Measurements from ENCODE around the gene ANKRD45.

DNA sequence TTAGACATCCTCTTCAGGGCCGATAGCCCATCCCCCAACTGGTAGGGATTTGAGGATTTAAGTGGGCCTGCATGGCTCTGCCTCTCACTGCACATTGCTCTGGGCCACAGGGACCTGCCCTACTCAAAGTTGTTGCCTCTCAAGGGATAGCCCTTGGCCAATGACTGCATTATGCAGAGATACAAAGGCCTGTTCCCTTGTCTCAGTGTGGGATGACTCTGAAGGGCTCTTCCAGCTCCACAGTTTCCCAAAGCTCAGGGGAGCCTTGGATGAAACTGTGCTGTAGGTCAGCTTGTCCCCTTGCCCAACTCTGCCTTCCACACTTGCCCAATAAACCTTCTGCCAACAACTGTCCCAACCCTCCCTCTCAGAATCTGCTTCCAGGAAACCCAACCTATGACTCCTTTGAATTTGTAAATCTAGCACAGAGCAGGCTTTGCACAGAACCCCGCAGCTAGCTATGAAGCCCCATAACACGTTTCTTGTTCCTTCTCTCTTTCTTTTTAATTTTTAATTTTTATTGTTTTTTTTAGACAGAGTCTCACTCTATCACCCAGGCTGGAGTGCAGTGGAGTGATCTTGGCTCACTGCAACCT lies 109.3 kb downstream of the ANKRD45 start:
- TF ChIP-seq, protein P1, sequence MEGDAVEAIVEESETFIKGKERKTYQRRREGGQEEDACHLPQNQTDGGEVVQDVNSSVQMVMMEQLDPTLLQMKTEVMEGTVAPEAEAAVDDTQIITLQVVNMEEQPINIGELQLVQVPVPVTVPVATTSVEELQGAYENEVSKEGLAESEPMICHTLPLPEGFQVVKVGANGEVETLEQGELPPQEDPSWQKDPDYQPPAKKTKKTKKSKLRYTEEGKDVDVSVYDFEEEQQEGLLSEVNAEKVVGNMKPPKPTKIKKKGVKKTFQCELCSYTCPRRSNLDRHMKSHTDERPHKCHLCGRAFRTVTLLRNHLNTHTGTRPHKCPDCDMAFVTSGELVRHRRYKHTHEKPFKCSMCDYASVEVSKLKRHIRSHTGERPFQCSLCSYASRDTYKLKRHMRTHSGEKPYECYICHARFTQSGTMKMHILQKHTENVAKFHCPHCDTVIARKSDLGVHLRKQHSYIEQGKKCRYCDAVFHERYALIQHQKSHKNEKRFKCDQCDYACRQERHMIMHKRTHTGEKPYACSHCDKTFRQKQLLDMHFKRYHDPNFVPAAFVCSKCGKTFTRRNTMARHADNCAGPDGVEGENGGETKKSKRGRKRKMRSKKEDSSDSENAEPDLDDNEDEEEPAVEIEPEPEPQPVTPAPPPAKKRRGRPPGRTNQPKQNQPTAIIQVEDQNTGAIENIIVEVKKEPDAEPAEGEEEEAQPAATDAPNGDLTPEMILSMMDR (IDR thresholded peaks at IDR 0.05) = no peak
- no peak for TF ChIP-seq POLR2A (IDR thresholded peaks at IDR 0.05)

Measured in esophagus squamous epithelium (tissue), 4 donors.